Stimulated activated naive CD8-positive, alpha-beta T cell treated with anti-CD3 and anti-CD28 coated beads, Interleukin-15, Interleukin-2, amounts not matched to agents 100 ng/mL and 50 ng/mL, for 24 hours (primary cell): ENCODE measurements around the gene CTSL.

Experiments used
- H3K27ac Mint-ChIP-seq: one replicate; pipeline ENCODE4 v1.8.0; 2021; ENCODE audit warnings: mild to moderate bottlenecking, mixed read lengths
- H3K27me3 Mint-ChIP-seq: one replicate; pipeline ENCODE4 v1.8.0; 2021; ENCODE audit warnings: mixed read lengths
- H3K36me3 Mint-ChIP-seq: one replicate; pipeline ENCODE4 v1.8.0; 2021; ENCODE audit warnings: low read depth, mixed read lengths
- H3K4me1 Mint-ChIP-seq: one replicate; pipeline ENCODE4 v1.8.0; 2021; ENCODE audit warnings: low read depth, mixed read lengths
- H3K4me3 Mint-ChIP-seq: one replicate; pipeline ENCODE4 v1.8.0; 2021; ENCODE audit warnings: mild to moderate bottlenecking, mixed read lengths
- H3K9me3 Mint-ChIP-seq: one replicate; pipeline ENCODE4 v1.8.0; 2021; ENCODE audit warnings: mixed read lengths

Gene CTSL

GRCh38 chr9:87778996-87779395 lies 53.1 kb downstream of the CTSL start:
- Mint-ChIP-seq H3K27me3 (peaks cover 2% of the 10 kb centered on the region), H3K4me3 (no peak overlapping the region), H3K27ac (no peak overlapping the region), H3K36me3 (no peaks in the 10 kb centered on the region), H3K9me3 (peaks cover 6% of the 10 kb centered on the region), H3K4me1 (no peaks in the 10 kb centered on the region)
